HS-27A (cell line): ENCODE data around the gene PDE4A.
"Not testable (repeated sequence)": the region's sequence is repeated elsewhere in the genome, so short reads cannot be mapped to it uniquely, and the experiment has no call there.

ENCODE experiments used
- DNase-seq: peaks from one replicate; pipeline ENCODE4 v3.0.0-alpha.2; 2012; ENCODE audit warnings: low read depth, missing footprints

The PDE4A gene

GRCh38 chr19:10424011-10424637 lies 3.8 kb downstream of the PDE4A start:
- peak; percentile 49 for DNase-seq

DNA sequence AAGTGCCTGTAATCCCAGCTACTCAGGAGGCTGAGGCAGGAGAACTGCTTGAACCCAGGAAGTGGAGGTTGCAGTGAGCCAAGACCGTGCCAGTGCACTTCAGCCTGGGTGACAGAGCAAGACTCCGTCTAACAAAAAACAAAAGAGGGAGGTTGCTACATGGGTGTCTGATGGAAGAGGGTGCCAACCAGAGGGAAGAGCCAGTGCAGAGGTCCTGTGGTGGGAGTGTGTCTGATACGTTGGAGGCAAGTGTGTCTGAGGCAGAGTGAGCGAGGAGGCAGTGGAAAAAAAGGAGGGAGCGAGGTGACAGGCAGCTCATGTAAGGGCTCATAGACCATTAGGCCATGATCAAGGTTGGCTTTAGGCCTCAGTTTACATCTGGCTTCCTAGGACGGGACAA lies 6.8 kb downstream of the PDE4A start:
- no peak for DNase-seq

DNA sequence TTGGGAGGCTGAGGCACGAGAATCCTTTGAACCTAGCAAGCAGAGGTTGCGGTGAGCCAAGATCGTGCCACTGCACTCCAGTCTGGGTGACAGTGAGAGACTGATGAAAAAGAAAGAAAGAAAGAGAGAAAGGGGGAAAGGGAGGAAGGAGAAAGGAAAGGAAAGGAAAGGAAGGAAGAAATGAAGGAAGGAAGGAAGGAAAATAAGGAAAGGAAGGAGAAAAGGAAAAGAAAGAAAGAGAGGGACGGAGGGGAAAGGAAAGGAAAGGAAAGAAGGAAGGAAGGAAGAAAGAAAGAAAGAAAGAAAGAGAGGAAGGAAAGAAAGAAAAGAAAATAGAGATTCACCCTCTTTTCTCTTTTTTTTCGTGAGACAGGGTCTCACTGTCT lies 8.7 kb downstream of the PDE4A start:
- DNase-seq, result no peak

DNA sequence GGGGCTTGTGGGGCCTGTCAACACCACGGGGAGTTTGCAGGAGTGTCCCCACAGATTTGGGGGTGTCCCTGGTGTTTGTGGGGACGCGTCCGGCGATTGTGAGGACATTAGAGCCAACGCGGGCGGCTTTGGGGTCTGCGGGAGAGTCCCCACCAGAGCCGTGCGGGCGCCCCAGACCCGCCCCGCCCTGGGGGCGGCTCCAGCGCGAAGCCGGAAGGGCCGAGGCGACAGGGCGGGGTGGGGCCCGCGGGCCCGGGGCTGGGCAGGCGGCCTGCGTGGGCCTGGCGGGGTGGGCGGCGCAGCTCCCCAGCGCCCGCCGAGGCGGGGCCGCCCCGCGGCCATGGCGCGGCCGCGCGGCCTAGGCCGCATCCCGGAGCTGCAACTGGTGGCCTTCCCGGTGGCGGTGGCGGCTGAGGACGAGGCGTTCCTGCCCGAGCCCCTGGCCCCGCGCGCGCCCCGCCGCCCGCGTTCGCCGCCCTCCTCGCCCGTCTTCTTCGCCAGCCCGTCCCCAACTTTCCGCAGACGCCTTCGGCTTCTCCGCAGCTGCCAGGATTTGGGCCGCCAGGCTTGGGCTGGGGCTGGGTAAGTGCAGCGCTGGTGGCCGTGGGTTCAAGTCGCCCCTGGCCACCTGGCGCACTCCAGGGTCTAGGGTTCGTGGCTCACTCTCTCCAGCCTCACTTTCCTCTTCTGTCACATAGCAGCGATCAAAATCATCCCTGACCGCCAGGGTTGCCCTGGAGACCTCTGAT lies 10.3 kb downstream of the PDE4A start:
- no peak for DNase-seq

GRCh38 chr19:10431254-10431942 lies 11.1 kb downstream of the PDE4A start:
- DNase-seq, result no peak

DNA sequence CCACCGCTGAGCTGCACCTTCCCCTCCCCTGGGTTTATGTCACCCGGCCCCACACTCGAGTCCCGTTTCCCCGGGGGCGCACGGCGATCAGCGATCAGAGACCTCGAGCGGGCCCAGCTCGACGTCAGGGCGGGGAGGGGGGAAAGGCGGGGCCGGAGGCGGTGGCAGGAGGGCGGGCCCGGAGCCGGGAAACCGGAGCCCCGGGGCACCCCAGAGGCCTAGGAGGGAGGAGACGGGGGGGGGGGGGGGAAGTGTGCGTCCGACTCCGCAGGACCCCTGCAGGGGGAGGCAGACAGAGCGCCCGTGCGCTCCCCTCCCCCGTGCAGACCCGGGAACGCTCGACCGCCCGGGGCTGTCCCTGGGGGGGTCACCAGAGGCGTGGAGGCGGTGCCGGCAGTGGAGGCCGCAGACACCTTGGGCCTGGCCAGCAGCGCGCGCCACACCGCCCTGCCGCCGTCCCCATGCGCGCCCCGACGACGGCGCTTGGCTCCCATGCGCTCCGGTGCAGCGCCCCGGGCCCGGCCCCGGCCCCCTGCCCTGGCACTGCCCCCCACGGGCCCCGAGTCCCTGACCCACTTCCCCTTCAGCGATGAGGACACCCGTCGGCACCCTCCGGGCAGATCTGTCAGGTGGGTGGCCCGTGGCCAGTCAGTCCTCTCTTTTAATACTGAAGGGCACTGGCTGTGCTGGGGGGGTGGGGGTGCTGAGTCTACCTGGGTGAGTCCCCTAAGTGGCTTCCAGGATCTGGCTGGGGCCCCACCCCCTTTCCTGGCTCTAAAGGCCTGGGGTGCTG lies 11.8 kb downstream of the PDE4A start:
- DNase-seq, result no peak

- no peak for DNase-seq
Measured at GRCh38 chr19:10432736-10433130, 12.4 kb downstream of the PDE4A start.

- DNase-seq, result no peak
Measured at GRCh38 chr19:10433131-10433536, 12.8 kb downstream of the PDE4A start.

- no peak for DNase-seq
Measured at GRCh38 chr19:10439588-10439987, 19.2 kb downstream of the PDE4A start.

- no peak for DNase-seq
Measured at GRCh38 chr19:10442698-10443097, 22.4 kb downstream of the PDE4A start.

DNA sequence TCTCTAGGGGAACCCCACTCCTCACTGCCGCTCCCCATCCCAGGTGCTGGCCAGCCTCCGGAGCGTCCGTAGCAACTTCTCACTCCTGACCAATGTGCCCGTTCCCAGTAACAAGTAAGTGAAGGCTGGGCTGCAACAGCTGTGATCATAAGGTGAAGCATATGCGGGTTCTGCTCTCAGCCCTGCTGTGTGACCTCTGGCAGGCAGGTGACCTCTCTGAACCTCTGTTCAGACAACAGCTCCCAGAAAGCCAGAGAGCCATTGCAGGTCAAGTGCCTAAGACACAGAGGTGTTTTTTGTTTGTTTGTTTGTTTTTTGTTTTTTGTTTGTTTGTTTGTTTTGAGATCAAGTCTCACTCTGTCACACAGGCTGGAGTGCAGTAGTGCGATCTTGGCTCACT lies 28.7 kb downstream of the PDE4A start:
- no peak for DNase-seq

DNA sequence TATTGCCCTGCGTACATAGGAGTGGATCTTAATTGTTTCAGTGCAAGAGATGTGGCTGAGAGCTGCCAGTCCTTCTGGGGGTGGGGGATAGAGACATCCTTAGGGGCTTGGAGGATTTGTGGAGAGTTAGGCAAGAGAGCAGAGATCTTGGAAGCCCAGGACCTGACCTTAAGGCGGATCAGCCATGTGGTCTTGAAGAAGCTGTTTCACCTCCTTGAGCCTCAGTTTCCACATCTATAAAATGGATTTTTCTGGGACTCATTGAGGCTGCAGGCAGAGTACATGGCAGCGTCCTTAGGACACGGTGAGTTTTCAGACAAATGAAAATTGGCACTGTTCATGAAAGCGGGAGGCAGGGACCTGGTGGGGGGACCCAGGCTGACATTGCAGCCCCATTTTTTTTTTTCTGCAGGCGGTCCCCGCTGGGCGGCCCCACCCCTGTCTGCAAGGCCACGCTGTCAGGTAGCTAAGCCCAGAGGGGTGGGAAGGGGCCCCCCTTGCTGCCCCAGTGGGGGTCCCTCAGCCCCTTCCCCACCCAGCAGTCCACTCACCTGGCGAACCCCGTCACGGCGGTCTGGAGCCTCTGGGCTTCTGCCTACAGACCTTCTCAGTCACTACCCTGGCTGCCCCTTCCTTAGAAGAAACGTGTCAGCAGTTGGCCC lies 30.0 kb downstream of the PDE4A start:
- no peak for DNase-seq

DNA sequence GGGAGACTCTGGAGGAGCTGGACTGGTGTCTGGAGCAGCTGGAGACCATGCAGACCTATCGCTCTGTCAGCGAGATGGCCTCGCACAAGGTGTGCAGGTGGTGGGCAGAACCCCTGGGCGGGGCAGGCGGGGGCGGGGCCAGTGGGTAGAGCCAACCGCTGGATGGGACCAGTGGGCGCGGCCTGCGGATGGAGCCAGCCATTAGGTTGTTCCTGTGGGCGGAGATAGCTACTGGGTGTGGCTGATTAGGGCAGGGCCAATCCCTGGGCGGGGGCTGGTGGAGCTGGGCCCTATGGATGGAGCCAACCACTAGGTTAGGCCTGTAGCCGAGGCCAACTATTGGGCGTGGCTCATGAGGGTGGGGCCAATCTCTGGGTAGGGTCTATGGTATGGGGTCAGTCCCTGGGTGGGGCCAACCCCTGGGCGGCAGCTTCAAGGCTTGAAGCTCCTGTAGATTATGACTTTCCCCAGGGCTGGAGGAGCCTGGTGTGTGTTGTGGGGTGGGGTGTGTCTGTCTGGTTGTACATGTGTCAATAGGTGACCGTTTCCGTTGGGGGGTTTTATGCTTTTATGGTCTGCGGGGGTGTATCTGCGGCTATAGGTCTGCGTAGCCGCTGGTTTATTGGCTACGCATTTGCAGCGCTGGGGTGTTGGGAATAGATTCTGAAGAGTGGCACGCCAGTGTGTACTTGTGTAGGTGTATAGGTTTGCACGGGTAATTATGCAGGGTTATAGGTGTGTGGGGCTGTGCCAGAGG lies 30.7 kb downstream of the PDE4A start:
- DNase-seq, result no peak

DNA sequence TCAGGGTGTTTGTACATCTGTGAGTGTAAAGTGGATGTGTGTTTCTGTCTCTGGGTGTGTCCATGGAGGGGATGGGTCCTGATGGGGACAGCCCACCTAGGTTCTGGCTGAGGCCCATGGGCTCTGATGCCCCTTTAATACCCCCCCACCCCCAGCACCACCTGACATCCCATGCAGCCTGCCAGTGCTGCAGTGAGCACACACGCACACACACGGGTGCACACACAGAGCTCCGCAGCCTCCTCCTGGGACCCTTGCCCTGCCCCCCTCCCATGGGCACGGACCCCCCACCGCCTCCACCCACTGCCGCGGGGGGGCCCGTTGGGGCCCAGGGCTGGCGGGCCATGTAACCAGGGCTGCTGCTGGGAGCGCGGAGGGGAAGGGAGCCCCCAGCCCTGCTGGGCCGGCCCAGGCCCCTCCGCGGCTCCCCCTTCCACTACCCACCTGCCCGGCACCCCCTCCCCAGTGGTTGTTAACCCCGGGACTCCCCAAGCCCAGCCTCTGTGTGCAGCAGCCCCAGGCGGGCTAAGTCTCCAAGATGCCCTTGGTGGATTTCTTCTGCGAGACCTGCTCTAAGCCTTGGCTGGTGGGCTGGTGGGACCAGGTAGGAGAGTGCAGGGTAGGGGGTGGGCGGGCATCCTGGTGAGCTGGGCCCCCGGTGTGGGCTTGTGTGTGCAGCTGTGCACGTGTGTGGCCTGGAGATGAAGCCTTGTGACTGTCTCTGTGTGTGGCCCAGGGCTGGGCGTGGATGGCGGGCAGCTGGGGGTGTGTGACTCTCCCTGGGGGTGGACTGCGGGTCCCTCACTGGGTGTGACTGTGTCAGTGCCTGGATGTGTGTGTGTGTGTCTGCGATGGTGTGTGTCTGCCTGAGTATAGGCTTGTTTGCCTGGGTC lies 32.6 kb downstream of the PDE4A start:
- no peak for DNase-seq

DNA sequence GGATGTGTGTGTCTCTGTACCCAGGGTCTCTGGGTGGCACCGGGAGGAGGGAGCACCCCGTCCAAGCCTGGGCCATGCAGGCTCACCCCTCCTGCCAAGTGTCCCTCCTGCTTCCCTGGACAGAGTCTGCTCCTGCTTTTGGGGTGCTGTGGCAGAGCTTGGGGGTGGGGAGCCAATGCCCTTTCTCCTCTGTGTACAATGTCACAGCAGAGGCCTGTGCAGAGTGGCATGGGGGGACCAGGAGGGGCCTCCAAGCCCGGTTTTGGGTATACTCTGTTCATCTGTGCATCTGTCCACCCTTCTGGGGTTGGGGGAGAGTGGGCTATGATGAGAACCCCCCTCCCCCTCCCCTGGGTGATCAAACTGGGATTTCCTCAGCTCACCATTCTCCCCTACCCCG lies 33.5 kb downstream of the PDE4A start:
- DNase-seq, result no peak

GRCh38 chr19:10454267-10454666 lies 33.9 kb downstream of the PDE4A start:
- DNase-seq, result no peak

DNA sequence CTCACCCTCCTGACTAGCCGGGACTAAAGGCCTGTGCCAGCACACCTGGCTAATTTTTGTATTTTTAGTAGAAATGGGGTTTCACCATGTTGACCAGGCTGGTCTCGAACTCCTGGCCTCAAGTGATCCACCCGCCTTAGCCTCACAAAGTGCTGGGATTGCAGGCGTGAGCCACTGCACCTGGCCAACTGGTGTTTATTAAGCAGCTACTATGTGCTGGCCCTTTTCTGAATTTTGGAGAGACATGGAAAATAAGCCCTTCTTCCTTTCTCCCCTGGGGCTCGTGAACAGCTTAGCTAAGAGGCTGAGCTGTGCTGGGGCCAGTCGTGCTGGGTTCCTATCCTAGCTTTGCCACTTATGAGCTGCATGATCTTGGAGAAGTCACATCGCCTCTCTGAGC lies 38.4 kb downstream of the PDE4A start:
- DNase-seq, result not testable (repeated sequence)

DNA sequence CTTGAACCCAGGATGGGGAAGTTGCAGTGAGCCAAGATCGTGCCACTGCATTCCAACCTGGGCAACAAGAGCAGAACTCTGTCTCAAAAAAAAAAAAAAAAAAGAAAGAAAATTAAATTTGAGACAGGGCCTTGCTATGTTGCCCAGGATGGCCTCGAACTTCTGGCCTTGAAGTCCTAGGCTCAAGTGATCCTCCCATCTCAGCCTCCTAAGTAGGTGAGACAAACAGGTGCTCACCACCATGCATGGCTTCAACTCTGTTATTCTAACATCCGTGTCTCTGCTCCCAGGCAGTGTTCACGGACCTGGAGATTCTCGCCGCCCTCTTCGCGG lies 40.3 kb downstream of the PDE4A start:
- no peak for DNase-seq

DNA sequence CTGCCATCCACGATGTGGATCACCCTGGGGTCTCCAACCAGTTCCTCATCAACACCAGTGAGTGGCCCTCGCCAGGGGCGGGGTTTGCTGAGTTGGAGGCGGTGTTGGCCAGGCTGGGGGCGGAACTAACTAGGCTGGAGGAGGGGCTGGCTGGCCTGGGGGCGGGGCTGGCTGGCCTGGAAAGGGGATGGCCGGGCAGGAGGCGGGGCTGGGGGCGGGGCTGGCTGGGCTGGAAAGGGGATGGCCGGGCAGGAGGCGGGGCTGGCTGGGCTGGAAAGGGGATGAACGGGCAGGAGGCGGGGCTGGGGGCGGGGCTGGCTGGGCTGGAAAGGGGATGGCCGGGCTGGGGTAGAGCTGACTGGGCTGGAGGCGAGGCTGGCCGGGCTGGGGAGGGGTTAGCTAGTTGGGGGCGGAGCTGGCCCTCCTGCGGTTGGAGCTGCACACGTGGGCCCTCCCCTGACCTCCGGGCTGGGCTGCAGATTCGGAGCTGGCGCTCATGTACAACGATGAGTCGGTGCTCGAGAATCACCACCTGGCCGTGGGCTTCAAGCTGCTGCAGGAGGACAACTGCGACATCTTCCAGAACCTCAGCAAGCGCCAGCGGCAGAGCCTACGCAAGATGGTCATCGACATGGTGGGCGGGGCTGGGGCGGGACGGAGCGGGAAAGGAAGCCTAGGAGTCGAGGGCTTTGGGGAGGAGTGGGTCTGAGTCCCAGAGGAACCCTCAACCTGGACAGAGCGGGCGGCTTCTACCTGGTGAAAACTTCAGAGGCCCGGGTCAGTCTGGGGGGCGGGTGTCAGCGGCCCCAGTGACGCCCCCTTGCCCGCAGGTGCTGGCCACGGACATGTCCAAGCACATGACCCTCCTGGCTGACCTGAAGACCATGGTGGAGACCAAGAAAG lies 41.0 kb downstream of the PDE4A start:
- no peak for DNase-seq
